Measurements from ENCODE around the gene HS1BP3. TPM values are rescaled to one million over a fixed set of nuclear protein-coding genes. Genes with fewer than 3 reads are reported as not detected.

The HS1BP3 gene
- total RNA-seq, 2 experiments from 2014 or later: 8.8 to 10.1 TPM

- H3K36me3 ChIP-seq (ENCODE audit: insufficient read depth, low read length): peaks cover 37% of the 10 kb centered on the region
- no peaks in the 10 kb centered on the region for H3K4me1 Mint-ChIP-seq (ENCODE audit: low read depth)
- no peak overlapping the region for H3K27ac Mint-ChIP-seq
- H3K27me3 Mint-ChIP-seq: no peaks in the 10 kb centered on the region
- H3K27ac ChIP-seq (ENCODE audit: low read depth in 1 of 2, low read length in 2 of 2): no peak overlapping the region
- DNase-seq: no peak
- no peak for ATAC-seq (ENCODE audit: poor library complexity)
- H3K9me3 ChIP-seq (ENCODE audit: control insufficient read depth in 1 of 2, insufficient read depth in 1 of 2, low read length in 2 of 2): no peaks in the 10 kb centered on the region
- ChIA-PET CTCF (interaction anchor here (0.6 to 1.6 kb wide), 2 partner anchors 188 to 378 kb away, joined by 3 to 4 read pairs; partner anchors contain the start of gene RHOB), POLR2A (no interaction called here)
- intact Hi-C loops (cut with DNase I, micrococcal nuclease): no loop called here
- TF ChIP-seq, protein P1, sequence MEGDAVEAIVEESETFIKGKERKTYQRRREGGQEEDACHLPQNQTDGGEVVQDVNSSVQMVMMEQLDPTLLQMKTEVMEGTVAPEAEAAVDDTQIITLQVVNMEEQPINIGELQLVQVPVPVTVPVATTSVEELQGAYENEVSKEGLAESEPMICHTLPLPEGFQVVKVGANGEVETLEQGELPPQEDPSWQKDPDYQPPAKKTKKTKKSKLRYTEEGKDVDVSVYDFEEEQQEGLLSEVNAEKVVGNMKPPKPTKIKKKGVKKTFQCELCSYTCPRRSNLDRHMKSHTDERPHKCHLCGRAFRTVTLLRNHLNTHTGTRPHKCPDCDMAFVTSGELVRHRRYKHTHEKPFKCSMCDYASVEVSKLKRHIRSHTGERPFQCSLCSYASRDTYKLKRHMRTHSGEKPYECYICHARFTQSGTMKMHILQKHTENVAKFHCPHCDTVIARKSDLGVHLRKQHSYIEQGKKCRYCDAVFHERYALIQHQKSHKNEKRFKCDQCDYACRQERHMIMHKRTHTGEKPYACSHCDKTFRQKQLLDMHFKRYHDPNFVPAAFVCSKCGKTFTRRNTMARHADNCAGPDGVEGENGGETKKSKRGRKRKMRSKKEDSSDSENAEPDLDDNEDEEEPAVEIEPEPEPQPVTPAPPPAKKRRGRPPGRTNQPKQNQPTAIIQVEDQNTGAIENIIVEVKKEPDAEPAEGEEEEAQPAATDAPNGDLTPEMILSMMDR (IDR thresholded peaks at IDR 0.05): no peak
- no peak overlapping the region for H3K4me3 Mint-ChIP-seq
- H3K4me3 ChIP-seq (ENCODE audit: low read length): no peak overlapping the region
- no peaks in the 10 kb centered on the region for H3K4me1 ChIP-seq (ENCODE audit: insufficient read depth, low read length)
- no peaks in the 10 kb centered on the region for H3K27me3 ChIP-seq (ENCODE audit: control insufficient read depth in 1 of 2, insufficient read depth in 2 of 2, low read length in 2 of 2)
- H3K36me3 Mint-ChIP-seq (ENCODE audit: low read depth): peaks cover 40% of the 10 kb centered on the region
- no peaks in the 10 kb centered on the region for H3K9me3 Mint-ChIP-seq
Observed at GRCh38 chr2:20634507-20635112, 16.3 kb downstream of the HS1BP3 start.

DNA sequence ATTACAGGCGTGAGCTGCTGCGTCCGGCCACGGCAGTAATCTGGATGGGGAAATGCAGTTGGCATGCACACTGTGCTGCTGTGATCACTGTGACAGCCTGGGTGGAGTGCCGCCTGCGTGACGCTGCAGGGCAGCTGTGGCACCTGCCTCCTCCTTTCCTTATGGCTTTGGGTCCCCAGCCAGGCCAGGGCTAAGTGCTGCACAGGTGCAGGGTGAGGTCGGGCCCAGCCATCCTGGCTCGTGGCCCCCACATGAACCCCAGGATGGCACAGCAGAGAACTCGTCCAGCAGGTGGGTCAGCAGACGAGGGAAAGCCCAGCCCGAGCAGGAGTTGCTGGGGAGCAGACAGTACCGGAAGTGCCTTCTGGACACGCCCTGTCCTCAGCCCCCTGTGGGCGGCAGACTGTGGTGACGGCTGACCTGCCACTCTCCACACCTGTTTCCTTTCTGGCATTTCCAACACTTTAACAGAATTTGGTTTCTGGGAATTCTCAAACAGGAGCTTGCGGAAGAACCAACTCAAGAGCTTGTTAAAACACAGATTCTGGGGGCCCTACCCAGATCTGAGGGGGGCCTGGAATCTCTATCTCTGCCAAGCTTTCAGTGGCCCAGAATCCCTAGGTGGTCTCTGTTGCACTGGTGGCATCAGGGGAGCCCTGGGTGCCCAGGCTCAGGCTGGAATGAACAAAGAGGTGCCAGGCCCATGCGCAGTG, 16.9 kb downstream of the HS1BP3 start:
- H3K4me3 ChIP-seq (ENCODE audit: low read length): no peak overlapping the region
- Mint-ChIP-seq H3K36me3 (ENCODE audit: low read depth) (peaks cover 34% of the 10 kb centered on the region), H3K27ac (no peak overlapping the region), H3K9me3 (no peaks in the 10 kb centered on the region), H3K4me1 (ENCODE audit: low read depth) (no peaks in the 10 kb centered on the region), H3K4me3 (no peak overlapping the region), H3K27me3 (no peaks in the 10 kb centered on the region)
- no peaks in the 10 kb centered on the region for H3K4me1 ChIP-seq (ENCODE audit: insufficient read depth, low read length)
- DNase-seq: no peak
- intact Hi-C loops (cut with DNase I, micrococcal nuclease): no loop called here
- ChIA-PET CTCF (interaction anchor here (0.6 kb wide), 1 partner anchor 377 kb away, joined by 3 read pairs; no protein-coding TSS in a partner anchor), POLR2A (no interaction called here)
- TF ChIP-seq, protein P1 (IDR thresholded peaks at IDR 0.05): no peak
- H3K36me3 ChIP-seq (ENCODE audit: insufficient read depth, low read length): peaks cover 32% of the 10 kb centered on the region
- no peaks in the 10 kb centered on the region for H3K9me3 ChIP-seq (ENCODE audit: control insufficient read depth in 1 of 2, insufficient read depth in 1 of 2, low read length in 2 of 2)
- no peak overlapping the region for H3K27ac ChIP-seq (ENCODE audit: low read depth in 1 of 2, low read length in 2 of 2)
- no peaks in the 10 kb centered on the region for H3K27me3 ChIP-seq (ENCODE audit: control insufficient read depth in 1 of 2, insufficient read depth in 2 of 2, low read length in 2 of 2)
- no peak for ATAC-seq (ENCODE audit: poor library complexity)

DNA sequence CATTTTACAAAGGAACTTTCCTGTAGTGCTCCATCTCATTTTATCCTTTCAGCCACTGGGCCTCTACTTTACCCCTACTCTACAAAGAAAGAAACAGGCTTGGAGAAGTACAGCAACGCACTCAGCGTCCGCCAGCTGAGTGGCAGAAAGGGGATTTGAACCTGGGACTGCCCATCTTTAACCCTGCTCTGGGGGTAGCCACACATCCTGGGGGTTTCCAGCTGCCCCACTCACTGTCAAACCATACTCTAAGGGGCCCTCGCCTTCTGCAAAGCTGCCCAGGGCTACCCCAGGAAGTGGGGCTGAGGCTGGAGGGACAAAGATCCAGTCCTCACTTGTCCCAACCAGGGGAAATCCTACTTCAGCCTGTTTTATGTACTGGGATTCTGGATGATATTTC, 17.9 kb downstream of the HS1BP3 start:
- no peaks in the 10 kb centered on the region for H3K9me3 ChIP-seq (ENCODE audit: control insufficient read depth in 1 of 2, insufficient read depth in 1 of 2, low read length in 2 of 2)
- TF ChIP-seq, protein P1 (IDR thresholded peaks at IDR 0.05): no peak
- DNase-seq (no peak), ATAC-seq (ENCODE audit: poor library complexity) (no peak)
- peaks cover 24% of the 10 kb centered on the region for H3K36me3 ChIP-seq (ENCODE audit: insufficient read depth, low read length)
- ChIA-PET CTCF (no interaction called here), POLR2A (no interaction called here)
- no peaks in the 10 kb centered on the region for H3K4me1 ChIP-seq (ENCODE audit: insufficient read depth, low read length)
- no peak overlapping the region for H3K4me3 ChIP-seq (ENCODE audit: low read length)
- no peak overlapping the region for H3K27ac ChIP-seq (ENCODE audit: low read depth in 1 of 2, low read length in 2 of 2)
- intact Hi-C loops (cut with DNase I, micrococcal nuclease): no loop called here
- no peaks in the 10 kb centered on the region for H3K27me3 ChIP-seq (ENCODE audit: control insufficient read depth in 1 of 2, insufficient read depth in 2 of 2, low read length in 2 of 2)
- Mint-ChIP-seq H3K4me1 (ENCODE audit: low read depth) (no peaks in the 10 kb centered on the region), H3K27ac (no peak overlapping the region), H3K27me3 (no peaks in the 10 kb centered on the region), H3K4me3 (no peak overlapping the region), H3K36me3 (ENCODE audit: low read depth) (peaks cover 40% of the 10 kb centered on the region), H3K9me3 (no peaks in the 10 kb centered on the region)

Data from CD4-positive, alpha-beta T cell (primary cell).